HG03565 (cell line): ENCODE measurements around the gene SBNO1.
"Not testable (repeated sequence)": the region's sequence is repeated elsewhere in the genome, so short reads cannot be mapped to it uniquely, and the experiment has no call there.

Experiments
- ATAC-seq: cut with Tn5 transposase; IDR thresholded peaks from one replicate; pipeline ENCODE4 v1.9.1; 2021; ENCODE audit warnings: mild to moderate bottlenecking, moderate library complexity; ENCODE audit not compliant: unreplicated experiment

SBNO1 gene

GRCh38 chr12:123364532-123365024 is at the start of gene SBNO1:
SBNO1 (minus strand) TSS chr12:123364847; CDS start chr12:123350441, 14,406 bp downstream.
- ATAC-seq = no peak

GRCh38 chr12:123410041-123410412 is 45.4 kb upstream of the SBNO1 start:
- no peak for ATAC-seq

- not testable (repeated sequence) for ATAC-seq
Observed at GRCh38 chr12:123409284-123410040, 44.8 kb upstream of the SBNO1 start.

- not testable (repeated sequence) for ATAC-seq
Observed at GRCh38 chr12:123408619-123409018, 44.0 kb upstream of the SBNO1 start.

GRCh38 chr12:123407934-123408333 is 43.3 kb upstream of the SBNO1 start:
- ATAC-seq = not testable (repeated sequence)

- not testable (repeated sequence) for ATAC-seq
Observed at GRCh38 chr12:123407269-123407668, 42.6 kb upstream of the SBNO1 start.

GRCh38 chr12:123404581-123404980 is 39.9 kb upstream of the SBNO1 start:
- no peak for ATAC-seq

- no peak for ATAC-seq
Observed at GRCh38 chr12:123401753-123402683, 37.4 kb upstream of the SBNO1 start.

- ATAC-seq = no peak
Observed at GRCh38 chr12:123399255-123399617, 34.6 kb upstream of the SBNO1 start.

- no peak for ATAC-seq
Observed at GRCh38 chr12:123398550-123399254, 34.1 kb upstream of the SBNO1 start.

GRCh38 chr12:123398177-123398549 is 33.5 kb upstream of the SBNO1 start:
- no peak for ATAC-seq

GRCh38 chr12:123397400-123397799 is 32.8 kb upstream of the SBNO1 start:
- ATAC-seq = no peak

- ATAC-seq = no peak
Observed at GRCh38 chr12:123396954-123397353, 32.3 kb upstream of the SBNO1 start.

GRCh38 chr12:123396543-123396942 is 31.9 kb upstream of the SBNO1 start:
- ATAC-seq = no peak

- no peak for ATAC-seq
Observed at GRCh38 chr12:123395236-123395635, 30.6 kb upstream of the SBNO1 start.

- ATAC-seq = no peak
Observed at GRCh38 chr12:123393747-123394146, 29.1 kb upstream of the SBNO1 start.

- ATAC-seq = no peak
Observed at GRCh38 chr12:123391546-123392343, 27.1 kb upstream of the SBNO1 start.

GRCh38 chr12:123390498-123391426 is 26.1 kb upstream of the SBNO1 start:
- no peak for ATAC-seq
